ENCODE results near the gene PRDM1.
"Not testable (repeated sequence)": the region's sequence is repeated elsewhere in the genome, so short reads cannot be mapped to it uniquely, and the experiment has no call there.

The PRDM1 gene

GRCh38 chr6:106136845-106137244 lies 50.7 kb downstream of the PRDM1 start:
- no peak for DNase-seq (ENCODE audit: low read depth)

GRCh38 chr6:106138151-106138550 lies 52.0 kb downstream of the PRDM1 start:
- DNase-seq (ENCODE audit: low read depth), result no peak

GRCh38 chr6:106141441-106142237 lies 55.5 kb downstream of the PRDM1 start:
- peak; percentile 55 for DNase-seq (ENCODE audit: low read depth)

GRCh38 chr6:106142876-106143431 lies 56.8 kb downstream of the PRDM1 start:
- no peak for DNase-seq (ENCODE audit: low read depth)

DNA sequence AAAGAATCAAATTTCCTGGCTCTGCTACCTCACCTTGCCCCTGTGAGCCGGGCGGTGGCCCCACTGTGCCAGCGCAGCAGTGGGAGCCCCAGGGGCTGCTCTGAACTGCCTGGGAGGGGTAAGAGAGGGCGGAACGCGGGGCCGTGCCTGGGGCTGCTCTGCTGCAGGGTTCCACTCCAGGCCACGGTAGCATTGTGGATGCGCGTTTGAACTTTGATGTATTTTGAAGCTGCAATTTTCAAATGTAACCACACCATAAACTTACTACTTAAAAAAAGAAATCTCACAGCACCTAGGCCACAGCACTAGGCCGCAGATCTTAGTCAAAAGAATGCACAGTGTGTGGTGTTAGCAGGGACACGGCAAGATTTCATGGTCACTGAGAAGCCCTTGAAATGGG lies 57.5 kb downstream of the PRDM1 start:
- no peak for DNase-seq (ENCODE audit: low read depth)

DNA sequence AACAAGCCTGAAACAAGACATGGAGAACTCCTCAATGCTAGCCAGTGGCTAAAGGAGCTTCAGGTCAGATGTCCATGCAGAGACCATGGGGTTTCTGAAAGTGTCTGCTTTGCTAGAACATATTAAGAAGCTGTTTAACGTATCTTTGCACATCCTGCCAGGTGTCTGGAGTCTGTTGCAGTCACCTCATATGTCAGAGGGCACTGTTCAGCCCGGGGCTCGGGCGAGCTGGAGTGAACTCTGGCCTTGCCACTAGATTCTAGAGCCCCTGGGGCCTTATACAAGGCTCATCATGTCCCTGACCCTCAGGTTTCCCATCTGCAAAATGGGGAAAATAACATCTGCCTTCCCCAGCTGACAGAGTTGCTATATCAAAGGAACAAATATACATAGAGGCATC lies 59.0 kb downstream of the PRDM1 start:
- no peak for DNase-seq (ENCODE audit: low read depth)

DNA sequence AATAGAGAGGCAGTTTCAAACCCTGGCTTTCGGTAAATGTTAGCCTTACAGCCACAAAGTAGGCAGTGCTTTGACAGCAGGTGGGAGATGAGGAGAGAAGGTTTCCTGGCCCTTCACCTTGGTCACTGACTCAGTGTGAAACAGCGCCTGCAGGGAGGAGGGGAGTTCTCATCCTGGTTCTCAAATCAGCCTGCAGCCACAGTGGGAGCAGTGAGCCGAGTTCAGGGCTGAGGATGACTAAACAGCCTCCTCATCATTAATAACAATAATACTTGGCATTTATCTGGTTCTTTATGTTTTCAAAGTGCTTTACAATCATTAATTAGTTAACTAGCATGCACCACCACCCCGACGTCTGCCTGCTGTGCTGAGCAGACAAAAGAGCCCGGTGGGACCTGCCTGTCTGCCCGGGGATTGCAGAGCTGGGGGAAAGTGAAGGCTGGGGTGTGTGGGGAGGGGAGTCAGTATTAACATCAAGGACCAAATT lies 59.6 kb downstream of the PRDM1 start:
- no peak for DNase-seq (ENCODE audit: low read depth)

DNA sequence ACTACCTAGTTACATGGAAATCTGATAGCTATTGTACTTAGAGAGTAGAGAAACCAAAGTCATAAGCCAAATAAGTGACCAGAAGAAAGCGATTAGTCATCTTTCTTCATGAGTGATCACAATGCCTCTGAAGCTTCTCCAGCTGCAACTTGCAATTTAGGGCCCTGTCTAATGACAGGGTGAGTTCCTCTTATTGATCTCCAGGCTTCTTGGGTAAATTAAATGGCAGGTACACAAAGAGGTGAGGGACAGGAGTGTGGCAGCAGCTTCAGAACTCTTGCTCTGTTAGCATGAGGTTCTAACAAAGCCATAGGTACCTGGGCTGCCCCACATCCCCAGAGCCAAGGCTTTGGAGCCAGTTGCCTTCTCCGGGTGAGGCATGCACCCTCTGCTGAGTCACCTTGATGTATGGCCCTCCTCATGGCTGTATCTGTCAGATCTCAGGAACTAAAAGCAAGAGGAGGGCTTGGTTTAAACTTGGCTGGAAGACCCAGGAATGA lies 60.8 kb downstream of the PRDM1 start:
- no peak for DNase-seq (ENCODE audit: low read depth)

- no peak for DNase-seq (ENCODE audit: low read depth)
Measured at GRCh38 chr6:106147476-106147875, 61.3 kb downstream of the PRDM1 start.

DNA sequence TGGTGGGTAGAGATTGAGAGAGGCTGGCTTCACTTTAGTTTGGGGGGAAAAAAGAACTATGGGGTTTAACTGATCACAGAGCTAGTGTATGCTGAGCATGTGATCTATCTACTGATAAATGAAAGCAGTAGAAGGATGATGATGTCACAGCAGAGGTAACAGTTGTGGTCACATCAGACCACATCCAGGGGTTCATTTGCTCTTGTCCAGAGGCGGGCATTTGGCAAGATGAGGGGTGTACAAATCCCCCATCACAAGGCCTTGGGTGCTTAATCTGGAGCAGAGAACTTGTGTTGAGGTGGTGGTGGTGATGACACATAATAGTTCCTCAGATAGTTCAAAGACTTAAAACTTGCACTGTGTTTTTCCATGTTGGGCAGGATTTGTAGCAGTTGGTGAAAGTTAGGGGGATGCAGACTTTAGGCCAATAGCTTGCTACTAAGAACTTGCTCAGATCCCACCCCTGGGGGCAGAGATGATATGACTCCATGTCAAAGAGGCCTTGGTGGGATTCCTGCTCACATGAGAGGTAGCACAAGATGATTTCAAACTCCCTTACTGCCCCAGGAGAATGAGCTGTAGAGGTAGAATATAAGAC lies 63.4 kb downstream of the PRDM1 start:
- no peak for DNase-seq (ENCODE audit: low read depth)

- DNase-seq (ENCODE audit: low read depth), result not testable (repeated sequence)
Measured at GRCh38 chr6:106152476-106152875, 66.3 kb downstream of the PRDM1 start.

DNA sequence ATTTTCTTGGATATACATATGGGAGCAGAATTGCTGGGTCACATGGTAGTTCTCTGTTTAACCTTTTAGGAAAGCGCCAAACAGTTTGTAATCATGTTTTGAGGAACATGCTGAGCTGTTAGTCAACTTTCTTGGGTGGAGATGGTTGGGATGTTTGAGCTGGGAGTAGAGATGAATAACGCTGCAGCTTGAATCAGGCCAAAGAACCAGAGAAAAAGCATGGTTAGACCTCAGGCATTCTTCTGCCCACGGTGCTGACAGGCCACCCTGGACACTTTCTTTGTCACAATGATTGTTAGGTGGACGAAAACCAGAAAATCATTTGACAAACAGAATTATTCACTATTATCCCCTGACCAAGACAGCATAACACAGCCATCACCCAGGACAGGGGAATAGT lies 66.8 kb downstream of the PRDM1 start:
- no peak for DNase-seq (ENCODE audit: low read depth)

GRCh38 chr6:106154326-106154725 lies 68.2 kb downstream of the PRDM1 start:
- no peak for DNase-seq (ENCODE audit: low read depth)

GRCh38 chr6:106155219-106155830 lies 69.2 kb downstream of the PRDM1 start:
- DNase-seq (ENCODE audit: low read depth), result no peak

DNA sequence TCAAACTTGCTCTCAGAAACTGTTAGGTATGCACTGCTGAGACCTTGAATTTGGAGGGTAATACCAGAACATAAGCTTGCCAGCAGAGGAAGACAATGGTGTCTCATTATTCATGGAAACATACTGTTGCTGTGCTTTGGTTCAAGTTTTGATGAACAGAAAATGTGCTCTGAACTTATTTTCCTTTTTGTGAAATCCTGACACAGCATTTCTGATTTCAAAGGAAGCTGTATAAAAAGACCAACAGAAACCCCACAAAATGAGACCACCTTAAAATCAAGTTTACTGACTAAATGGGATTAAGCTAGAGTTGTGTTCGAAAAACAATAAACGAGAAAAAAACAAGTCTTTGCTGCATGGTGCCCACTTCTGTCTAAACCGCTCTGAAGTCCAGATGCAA lies 70.3 kb downstream of the PRDM1 start:
- DNase-seq (ENCODE audit: low read depth), result no peak

GRCh38 chr6:106156863-106157262 lies 70.7 kb downstream of the PRDM1 start:
- DNase-seq (ENCODE audit: low read depth), result no peak

DNA sequence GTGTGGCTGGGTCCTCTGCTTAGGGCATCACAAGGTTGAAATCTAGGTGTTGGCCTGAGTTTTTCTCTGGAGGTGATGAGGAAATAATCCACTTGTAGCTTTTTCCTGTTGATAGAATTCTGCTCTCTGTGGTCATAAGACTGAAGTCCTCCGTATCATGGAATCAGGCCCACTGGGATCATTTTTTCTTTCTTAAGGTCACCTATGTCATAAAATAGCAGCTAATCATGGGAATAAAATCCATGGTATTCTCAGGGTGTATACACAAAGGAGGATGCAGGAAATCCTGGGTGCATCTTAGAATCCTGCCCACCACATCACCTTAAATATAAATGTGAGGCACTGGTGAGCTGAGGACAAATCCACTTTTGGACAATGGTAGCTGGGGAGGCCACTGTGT lies 72.7 kb downstream of the PRDM1 start:
- DNase-seq (ENCODE audit: low read depth), result no peak
